Stimulated activated CD4-positive, alpha-beta T cell treated with anti-CD3 and anti-CD28 coated beads, Interleukin-1b, Interleukin-23, amount 100 ng/mL, for 1 hour (primary cell): Measurements from ENCODE around the gene HELB.

Experiments used
- DNase-seq, 2 donors: peaks; one replicate each; pipeline ENCODE4 v3.0.0-alpha.2; 2020; ENCODE audit warnings: low read depth in 2 of 2

Gene HELB

DNA sequence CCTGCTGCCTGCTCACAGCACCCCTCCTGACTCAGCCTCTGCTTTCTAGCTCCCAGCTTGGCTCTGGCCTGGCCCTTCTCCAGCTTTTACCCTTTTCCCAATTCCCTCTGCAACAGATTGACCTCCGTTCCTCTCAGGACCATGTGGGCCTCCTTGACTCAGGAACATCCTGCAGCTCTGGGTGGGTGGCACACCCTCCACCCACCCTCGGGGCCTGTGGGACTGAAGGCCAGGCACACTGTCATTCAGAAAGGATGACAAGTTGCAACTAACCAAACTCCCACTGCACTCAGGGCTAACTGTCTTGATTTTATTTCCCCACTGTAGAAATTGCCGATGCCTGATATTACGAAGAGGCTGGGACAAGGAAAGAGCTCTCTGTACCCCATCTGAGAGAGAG lies 59.4 kb downstream of the HELB start:
- DNase-seq = no peak

DNA sequence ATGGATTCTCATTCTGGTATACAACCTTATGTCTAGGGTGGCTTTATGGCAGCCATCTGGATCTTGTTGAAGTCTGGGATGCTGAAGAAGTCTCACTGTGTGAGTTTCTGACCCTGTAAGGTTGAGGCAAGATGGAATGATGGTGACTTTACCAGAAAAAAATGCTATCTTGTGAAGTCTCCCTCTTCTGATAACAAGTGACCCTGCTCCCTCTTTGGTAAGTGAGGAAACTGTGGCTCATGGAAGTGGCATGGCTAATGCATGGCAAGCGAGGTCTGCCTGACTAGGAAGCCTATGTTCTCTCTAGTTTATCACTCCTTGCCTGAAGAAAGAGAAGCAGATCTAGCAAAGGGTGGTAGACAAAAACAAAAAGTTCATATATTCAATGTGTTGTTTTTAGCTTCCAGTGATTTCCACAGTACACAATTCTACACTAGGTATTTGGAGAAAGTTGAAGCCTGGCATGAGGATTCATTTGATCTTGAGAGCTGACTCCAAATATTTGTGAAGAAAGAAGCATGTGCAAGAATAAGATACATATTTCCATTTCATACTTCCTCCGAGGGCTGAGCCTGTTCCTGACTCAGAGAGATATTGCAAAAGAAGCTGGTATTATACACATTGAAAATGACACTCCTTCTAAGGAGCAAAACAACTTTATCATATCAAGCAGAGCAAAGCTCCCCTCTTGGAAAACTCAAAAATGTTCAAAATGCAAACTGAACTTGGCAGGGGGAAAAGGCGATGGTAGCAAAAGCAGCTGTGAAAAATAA lies 63.6 kb downstream of the HELB start:
- DNase-seq = no peak

- no peak for DNase-seq
Observed at GRCh38 chr12:66367015-66367667, 64.8 kb downstream of the HELB start.

- no peak for DNase-seq
Observed at GRCh38 chr12:66371982-66372381, 69.7 kb downstream of the HELB start.

DNA sequence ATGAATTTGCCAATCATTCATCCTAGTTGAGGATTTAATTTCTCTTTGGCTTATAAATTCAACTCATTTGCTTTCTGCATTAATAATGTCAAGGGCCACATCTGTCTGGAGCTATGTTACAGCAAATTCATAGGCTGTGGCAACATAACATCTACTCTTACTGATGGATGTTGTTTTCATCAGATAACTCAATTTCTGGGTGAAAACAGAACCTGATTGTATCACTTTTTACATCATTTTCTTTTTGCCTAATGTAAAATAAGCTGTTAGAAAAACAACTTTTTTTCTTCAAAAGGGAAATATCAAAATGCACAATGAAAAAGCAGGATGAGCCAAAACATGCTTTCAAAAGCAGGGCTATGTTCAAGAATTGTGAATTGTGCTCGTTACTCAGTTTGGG lies 73.3 kb downstream of the HELB start:
- no peak for DNase-seq

DNA sequence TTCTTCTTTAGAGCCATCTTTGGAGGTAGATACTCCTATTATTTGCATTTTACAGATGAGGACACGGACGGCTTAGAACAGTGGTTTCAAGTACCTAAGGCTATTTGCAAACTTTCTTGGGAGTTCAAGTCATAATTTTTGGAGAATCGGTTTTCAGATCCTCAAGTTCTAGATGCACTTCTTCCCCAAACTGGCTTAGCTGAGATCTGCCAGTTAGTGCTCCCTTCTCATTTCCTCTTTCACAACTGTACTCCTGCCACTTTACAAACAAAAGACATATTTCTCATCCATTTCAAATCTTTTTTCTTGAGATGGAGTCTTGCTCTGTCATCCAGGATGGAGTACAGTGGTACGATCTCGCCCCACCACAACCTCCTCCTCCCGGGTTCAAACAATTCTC lies 77.3 kb downstream of the HELB start:
- DNase-seq = no peak

DNA sequence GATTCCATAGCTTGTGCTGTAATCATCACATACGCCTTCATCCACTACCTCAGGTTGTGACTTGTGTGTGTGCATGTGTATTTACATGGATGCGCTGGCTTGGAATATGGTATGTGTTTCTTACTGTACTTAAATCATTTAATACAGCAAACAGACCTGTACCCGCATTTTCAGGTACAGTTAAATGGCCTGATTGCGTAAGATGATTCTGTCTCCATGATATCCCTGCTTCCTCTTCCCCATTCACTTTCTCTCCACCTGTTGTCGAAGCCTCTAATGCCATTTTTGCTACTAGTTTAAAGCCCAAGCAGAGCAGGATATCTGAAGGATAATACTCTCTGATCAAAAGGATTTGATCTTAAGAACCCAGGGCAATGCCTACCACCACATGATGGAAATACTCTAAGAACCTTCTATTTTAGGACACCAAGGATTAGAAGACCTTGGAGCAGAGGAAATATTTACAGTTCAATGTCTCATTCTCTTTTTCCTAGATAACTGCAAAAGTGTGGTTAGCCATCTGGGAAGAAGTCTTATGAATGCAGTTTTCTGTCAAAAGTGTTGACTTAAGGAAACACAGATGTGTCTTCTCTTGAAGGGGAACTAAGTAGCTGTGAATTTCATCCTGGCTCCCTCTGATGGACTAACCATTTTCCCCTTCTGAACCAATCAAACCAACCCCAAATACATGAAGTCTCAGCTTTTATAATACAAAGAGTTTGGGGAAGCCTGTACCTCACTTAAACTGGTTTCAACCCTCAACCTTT lies 78.7 kb downstream of the HELB start:
- no peak for DNase-seq

GRCh38 chr12:66387117-66387516 lies 84.8 kb downstream of the HELB start:
- no peak for DNase-seq
